GM21528 (cell line): ENCODE results near the gene PDS5B.
"Not testable (repeated sequence)": the region's sequence is repeated elsewhere in the genome, so short reads cannot be mapped to it uniquely, and the experiment has no call there.

Experiments
- ATAC-seq: cut with Tn5 transposase; IDR thresholded peaks from one replicate; pipeline ENCODE4 v1.9.1; 2021; ENCODE audit warnings: mild to moderate bottlenecking, moderate library complexity; ENCODE audit not compliant: unreplicated experiment, low FRiP score

Gene PDS5B

DNA sequence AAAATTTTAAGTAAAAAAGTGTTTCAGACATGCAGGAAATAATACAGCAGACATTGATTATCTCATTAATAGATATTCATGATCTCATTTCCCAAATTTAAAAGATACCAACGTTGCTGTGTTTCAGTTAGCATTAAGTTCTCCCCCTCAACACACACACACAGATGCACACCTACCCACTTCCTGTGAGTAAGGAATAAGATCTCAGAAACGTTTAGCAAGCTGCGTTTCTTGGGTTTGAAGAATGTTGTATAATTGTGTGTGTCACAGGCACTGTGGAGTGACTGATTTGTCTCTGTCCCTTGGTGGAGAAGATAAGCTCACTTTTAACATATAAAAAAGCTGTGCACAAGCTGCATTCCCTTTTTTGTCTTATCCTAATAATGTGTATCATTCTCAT lies 196.8 kb downstream of the PDS5B start:
- ATAC-seq = no peak

DNA sequence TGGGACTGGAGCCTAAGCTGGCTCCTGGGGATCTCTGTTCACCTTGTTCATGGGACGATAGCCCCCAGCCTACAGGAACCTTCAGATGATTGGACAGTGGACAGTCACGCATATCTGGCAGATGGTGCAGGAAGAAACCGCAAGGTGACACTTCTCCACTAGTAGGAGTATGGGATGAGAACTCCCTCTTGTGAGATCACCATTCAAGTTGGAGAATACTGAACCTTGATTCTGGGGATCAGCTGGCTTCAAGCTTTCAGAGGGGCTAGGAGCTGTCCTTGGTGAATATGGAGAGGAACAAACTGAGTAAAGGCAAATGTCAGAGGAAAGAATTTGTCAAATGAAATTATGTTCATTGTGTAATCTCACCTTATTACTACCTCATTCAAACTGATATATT lies 204.5 kb downstream of the PDS5B start:
- no peak for ATAC-seq

DNA sequence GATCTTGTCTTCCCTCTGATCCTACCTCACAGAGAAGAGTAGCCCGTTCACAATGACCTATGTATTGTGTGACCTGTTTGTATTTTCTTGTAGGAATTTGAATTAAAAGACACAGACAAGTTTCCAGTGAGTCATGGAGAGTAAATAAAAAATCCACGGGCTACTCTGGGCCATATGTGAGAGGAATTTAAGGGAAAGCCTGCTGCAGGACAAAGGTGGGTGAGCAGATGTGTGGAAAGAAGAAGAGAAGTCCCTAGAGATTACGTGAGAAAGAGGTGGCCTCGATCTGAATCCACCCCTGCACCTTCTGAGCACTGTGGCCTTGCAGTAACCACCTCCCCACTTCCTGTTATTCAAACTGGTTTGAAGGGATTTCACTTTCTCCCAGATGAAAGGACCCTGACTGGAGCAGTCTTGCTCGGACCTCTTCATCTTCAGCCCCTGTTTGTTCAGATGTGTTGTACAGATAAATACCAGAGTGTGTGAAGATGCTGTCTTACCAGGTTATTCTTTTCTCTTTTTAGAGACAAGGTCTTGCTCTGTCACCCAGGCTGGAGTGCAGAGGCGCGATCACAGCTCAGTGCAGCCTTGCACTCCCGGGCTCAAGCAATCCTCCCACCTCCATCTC lies 205.4 kb downstream of the PDS5B start:
- ATAC-seq = peak; percentile 66

DNA sequence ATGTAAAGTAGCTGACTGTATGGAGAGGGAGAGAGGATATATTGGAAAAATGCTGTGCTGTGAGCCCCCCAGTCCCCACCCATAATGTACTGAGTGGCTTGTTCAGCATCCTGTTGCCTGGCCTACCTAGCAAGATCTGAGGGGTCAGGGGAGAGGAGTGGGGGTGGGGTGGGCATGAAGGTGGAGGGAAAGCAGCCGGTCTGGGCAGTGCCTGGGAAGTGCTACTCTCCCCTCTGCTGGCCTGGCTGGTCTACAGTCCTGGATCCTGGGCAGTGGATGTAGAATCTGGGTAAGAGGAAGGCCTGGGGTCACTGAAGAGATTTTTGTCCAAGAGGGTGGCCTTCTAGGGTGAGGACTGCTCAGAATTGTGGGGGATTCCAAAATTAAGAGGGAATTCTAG lies 210.5 kb downstream of the PDS5B start:
- ATAC-seq = no peak

DNA sequence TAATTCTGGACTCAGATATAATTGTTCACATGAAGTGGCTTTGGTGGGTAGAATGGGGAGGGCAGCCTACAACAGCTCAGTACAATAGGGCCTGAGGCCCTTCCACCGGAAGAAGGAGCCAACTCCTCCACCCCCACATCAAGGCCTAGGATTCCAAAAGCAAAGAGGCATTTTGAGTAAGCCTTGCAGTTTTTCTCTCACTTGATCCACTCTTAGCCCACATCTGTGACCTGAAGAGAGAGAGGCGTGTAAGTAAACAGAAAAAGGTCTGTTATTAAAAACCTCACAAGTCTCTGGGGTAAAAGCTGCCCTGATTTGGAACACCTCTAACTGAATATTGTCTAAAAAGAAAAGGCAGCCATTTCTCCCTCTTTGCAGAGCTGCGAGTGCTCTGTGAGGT lies 215.9 kb downstream of the PDS5B start:
- no peak for ATAC-seq

DNA sequence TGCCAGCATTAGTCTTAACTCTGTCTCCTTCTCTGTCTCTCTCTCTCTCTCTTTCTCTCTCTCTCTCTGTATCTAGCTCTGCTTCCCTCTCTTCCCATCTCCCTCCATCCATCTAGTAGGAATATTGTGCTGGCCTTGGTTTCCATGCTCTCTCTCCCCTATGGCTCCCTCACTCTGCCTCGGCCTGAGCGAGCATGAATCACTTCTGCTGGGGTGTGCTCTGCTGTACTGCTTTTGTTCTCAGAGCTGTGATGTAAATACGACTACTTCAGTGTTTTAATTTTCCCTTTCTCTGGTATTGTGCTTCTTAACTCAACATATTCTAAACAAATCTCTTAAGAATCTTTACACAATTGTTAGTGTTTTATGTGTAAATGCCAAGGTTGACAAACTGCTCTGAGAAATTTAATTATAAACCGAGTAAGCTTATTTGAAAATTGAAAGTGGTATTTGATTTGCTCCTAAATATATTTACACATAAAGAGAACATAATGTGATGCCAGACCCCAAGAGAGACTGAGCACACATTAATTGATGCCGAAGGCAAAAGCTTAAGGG lies 218.5 kb downstream of the PDS5B start:
- no peak for ATAC-seq

DNA sequence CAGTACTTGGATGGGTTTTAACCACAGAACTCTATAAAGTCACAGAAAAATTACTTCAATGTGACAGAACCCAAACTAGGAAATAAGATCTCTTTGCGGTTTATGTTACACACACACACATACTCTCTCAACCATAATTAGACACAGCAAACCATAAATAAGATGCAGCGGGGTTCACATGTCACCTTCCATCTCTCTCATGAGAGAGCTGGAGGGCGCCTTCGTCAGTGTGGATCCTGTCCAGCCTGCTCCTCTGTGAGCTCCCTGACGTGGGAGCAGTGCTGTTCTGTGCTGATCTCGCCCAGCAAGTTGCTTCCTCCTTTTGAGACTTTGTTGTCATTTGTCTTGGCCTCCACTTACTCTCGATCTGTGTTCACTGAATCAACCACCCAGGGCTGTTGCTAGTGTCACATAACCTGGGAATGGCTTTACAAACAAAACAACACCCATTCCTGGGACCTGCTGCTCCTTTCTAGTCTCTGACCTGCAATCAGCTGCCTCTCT lies 225.1 kb downstream of the PDS5B start:
- ATAC-seq = peak; percentile 84

DNA sequence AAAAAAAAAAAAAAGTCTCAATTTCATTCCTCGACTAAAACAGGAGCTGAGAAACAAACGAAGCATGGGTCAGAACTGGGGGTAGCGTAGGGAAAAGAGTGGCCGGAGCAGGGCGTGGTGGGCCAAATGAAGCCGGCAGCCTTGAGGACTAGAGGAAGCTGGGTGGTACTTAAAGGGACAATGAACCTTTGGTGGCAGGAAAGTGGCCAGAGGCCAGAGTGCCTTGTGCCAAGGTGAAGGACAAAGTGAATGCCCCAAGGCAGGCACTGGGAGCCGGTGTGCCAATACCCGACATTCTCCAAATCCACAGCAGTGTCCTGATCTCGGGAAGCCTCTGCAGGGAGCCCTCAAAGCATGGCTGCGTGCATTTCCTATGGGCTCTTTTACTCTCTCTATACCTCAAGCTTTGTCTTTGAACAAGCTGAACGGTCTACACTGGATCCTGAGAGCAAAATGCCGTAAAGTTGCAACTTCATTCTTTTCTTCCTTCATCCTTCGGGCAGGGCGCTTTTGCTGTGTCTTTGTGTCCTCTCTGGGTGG lies 235.0 kb downstream of the PDS5B start:
- no peak for ATAC-seq

DNA sequence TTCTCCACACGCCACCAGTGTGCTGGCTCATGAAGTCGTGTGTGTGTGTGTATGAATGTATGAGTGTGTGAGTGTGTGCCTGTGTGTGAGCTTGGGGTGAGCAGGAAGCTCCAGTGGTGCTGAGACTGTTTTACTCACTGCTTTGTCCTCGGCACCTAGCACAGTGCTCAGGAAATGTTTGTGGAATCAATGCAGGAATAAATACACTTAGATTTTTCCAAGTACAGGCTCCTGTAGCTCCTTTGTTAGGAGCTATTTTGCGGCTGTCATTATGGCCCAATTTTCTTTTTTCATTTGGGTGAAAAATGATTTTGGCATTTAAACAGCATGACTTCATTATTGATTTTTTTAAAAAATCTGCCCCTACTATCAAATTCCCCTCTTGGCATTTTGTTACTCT lies 236.5 kb downstream of the PDS5B start:
- ATAC-seq = no peak

DNA sequence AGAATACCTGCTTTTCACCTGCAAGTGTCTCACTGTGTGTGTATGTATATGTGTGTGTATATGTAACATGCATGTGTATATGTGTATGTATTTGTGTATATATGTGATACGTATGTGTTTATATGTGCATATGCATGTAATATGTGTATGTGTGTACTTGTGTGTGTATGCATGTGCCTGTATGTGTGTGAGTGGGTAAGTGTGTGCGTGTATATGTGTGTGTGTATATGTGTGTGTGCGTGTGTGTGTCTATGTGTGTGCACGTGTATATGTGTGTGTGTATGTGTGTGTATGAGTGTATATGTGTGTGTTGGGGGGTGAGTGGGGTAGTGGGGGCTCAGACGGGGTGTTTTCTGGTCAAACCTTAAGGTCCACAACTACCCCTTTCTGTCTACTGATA lies 237.3 kb downstream of the PDS5B start:
- no peak for ATAC-seq

DNA sequence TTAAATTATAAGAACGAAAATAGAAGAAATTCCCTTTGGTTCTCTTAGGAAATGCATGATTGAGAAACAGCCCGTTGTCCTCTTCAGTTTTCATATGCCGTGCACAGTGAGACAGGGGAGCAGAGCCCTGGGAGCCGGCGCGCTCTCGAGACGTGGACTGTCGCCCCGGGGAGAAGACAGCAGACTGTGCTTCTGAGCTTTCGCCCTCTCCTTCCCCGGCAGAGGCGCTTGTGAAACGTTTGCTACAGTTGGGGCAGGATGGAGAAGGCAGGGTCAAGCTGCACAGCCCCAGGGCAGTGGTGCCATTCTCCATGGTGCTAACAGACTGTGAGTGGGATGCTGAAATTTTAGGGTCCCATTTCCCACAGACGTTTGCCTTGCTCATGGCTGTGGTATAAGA lies 237.8 kb downstream of the PDS5B start:
- ATAC-seq = no peak

DNA sequence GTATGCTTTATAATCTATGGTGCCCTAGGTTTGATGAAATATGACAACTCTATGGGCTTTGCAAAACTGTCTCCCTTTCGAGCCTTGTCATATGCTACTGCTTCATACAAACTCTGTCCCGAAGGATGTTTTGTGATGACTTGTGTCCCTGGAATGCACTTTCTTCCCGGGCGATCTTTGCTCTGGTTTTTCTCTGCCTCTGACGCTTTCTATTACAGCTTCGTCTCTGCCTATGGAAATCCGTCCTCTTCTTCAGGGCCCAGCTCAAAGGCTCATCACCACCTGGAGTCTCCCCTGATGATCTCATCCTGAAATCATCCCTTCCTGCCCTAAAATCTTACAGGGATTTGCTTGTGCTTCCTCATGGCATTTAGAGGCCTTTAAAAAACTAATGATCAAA lies 238.4 kb downstream of the PDS5B start:
- no peak for ATAC-seq

DNA sequence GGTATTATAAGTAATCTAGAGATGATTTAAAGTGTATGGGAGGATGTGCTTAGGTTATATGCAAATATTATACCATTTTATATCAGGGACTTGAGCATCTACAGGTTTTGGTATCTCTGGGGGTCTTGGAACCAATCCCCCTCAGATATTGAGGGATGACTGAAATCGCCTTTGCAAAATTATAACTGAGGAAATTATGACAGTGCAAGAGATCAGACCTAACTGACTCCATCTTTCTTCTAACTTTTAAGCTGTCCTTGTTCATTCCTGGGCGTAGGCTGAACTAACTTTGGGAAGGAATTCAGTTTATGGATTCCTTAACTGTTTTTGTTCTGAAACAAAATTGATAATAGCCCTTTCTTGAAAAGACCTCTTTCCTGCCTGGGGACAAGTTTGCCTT lies 239.2 kb downstream of the PDS5B start:
- ATAC-seq = no peak

DNA sequence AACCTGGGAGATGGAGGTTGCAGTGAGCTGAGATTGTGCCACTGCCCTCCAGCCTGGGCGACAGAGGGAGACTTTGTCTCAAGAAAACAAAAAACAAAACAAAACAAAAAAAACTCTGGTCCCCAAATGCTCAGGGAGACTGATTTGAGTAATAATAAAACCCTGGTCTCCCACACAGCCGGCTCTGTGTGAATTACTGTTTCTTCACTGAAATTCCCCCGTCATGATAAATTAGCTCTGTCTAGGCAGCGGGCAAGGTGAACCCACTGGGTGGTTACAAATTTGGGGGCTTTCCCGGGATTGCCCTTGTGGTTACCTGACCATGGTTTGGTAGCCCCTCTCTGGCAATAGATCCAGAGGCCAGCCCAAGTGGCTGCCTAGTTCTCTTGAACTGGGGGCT lies 240.1 kb downstream of the PDS5B start:
- ATAC-seq = not testable (repeated sequence)
